ENCODE measurements around the gene ZNF48.

Gene ZNF48

DNA sequence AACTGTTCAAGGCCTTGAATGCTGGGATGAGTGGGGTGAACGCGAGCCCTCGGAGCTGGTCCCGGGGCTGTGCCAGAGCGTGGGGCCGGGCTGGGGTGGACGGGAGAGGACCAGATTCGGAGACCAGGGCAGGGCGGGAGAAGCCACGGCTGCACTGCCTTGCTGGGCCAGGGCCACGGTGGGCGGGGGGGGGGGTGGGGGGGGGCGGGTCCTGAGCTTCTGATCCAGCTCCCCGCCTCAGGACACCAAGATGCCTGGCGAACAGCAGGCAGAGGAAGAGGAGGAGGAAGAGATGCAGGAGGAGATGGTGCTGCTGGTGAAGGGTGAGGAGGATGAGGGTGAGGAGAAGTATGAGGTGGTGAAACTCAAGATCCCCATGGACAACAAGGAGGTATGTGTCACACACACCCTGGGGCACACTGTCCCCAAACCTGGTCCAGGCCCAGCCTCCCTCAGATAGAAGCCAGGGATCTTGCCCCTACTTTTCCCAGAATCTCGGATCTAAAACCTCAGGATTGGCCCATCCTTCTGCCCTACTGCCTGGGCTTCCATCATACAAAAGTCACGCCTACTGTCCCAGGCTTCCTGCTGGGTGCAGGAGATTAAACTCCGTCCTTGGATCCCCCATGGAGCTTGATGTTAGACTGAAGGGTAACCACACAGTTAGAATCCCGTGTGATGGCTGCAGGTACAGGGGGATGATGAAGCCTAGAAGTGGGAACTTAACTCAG, 12.7 kb downstream of the ZNF48 start:
- no peak for DNase-seq (ENCODE audit: low read depth)

DNA sequence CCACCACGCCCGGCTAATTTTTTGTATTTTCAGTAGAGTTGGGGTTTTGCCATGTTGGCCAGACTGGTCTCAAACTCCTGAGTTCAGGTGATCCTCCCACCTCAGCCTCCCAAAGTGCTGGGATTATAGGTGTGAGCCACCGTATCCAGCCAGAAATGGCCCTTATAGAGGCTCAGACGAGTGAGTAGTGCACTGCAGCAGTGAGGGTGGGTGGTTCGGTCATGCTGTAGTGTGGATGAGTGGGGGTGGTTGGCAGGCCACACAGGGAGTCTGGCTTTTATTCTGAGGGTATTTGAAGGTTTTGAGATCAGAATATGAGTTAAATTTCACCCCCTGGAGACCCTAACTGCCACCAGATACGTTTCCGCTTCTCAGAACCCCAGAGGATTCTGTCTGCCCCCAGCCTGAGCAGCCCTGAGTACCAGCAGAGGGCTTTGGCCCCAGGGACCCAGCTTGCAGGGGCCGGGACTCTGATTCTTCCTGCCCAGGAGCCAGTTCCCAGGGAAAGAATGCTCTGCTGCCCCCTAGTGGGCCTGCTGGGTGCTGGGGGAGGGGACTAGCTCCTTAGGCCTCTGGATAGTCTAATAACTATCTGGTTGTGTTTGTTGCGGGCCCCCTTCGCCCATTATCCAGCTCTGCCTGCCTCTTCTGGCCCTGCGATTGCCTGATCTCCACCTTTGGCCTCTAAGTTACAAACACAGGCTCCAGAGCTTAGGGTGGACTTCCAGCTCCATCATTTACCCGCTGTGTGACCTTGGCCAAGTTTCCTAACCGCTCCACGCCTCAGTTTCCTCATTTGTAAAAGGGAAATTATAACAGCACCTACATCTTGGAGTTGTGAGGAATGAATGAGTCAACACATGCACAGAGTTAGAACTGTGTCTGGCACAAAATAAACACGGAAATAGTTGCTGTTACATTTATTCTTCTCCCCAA, 14.2 kb downstream of the ZNF48 start:
- DNase-seq (ENCODE audit: low read depth) = peak; percentile 60

GRCh38 chr16:30413112-30413806, 18.0 kb downstream of the ZNF48 start:
- DNase-seq (ENCODE audit: low read depth) = no peak

DNA sequence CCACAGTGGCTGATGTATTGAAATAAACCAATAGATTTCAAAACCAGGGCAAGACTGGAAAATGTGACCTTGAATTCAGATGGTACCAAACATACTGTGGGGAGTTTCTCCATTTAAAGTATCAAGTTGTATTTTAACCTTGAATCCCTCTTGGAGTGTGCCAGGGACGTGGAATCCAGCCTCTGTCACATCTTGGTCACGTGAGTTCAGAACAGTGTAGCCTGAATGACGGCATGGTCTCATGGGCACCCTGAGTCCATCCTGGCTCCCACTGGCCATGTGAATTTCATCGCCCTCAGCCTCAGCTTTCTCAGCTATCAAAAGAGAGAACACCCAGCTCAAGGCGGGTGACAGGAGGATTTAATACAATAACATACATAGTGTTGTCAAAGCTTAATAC, 18.9 kb downstream of the ZNF48 start:
- no peak for DNase-seq (ENCODE audit: low read depth)

DNA sequence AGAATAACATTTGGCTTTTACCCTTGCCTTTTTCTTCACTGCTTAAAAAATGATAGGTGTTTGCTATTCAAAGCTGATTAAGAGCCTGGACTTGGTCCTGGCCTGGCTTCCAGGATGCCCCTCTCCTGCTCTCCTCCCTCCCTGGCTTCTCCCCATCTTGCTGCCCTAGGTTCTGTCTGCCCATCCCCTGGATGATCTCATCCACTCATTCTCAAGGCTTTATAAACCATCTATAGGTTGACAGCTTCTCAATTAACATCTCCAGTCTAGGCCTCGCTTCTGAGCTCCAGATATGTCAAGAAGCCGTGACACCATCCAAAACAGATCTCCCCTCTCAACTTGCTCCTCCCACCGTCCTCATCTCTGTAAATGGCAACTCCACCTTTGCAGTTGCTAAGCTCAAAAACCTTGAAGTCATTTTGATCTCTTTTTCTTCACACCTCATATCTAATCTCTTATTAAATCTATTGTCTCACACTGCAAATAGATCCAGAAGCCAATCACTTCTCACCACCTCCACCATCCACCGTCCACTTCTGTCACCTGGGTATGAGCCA, 20.9 kb downstream of the ZNF48 start:
- no peak for DNase-seq (ENCODE audit: low read depth)

GRCh38 chr16:30416624-30417528, 21.7 kb downstream of the ZNF48 start:
- DNase-seq (ENCODE audit: low read depth) = no peak

- DNase-seq (ENCODE audit: low read depth) = peak; percentile 76
Measured at GRCh38 chr16:30417529-30418349, 22.5 kb downstream of the ZNF48 start.

GRCh38 chr16:30418350-30419181, 23.3 kb downstream of the ZNF48 start:
- DNase-seq (ENCODE audit: low read depth) = no peak

DNA sequence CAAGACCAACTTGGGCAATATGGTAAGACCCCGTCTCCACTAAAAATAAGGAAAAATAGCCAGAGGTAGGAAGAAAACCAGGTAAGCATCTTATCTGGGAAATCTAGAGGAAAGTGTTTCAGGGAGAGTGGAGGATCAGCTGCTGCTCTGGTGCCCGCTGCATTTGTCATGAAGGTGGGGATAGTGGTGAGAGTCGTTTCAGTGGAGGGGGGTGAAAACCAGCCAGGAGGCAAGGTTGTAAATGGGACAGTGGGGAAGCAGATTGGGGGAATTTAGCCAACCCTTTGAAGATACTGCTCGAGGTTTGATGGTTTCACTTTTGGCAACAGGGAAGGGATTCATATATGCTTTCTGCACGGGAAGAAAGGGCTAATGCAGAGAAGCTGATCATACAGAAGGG, 25.8 kb downstream of the ZNF48 start:
- no peak for DNase-seq (ENCODE audit: low read depth)

- no peak for DNase-seq (ENCODE audit: low read depth)
Measured at GRCh38 chr16:30428055-30428454, 32.8 kb downstream of the ZNF48 start.

DNA sequence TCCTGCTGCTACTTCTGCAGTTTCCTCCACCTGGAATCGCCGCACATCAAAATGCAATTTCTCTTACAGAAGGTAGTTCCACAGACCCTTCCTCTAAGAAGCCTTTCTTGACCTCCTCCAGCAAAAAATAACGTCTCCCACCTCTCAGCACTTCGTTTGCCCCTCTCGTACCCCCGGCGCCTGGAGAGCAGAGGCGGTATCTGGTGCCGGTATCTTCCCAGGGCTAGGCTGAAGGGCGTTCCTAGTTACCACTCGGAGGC, 34.1 kb downstream of the ZNF48 start:
- DNase-seq (ENCODE audit: low read depth) = no peak

GRCh38 chr16:30429678-30430427, 34.6 kb downstream of the ZNF48 start, which contains the start of gene DCTPP1:
Gene DCTPP1, minus strand, starts transcription at chr16:30430030. Its CDS starts 50 bp downstream, at chr16:30429980.
- DNase-seq (ENCODE audit: low read depth) = peak; percentile 96

DNA sequence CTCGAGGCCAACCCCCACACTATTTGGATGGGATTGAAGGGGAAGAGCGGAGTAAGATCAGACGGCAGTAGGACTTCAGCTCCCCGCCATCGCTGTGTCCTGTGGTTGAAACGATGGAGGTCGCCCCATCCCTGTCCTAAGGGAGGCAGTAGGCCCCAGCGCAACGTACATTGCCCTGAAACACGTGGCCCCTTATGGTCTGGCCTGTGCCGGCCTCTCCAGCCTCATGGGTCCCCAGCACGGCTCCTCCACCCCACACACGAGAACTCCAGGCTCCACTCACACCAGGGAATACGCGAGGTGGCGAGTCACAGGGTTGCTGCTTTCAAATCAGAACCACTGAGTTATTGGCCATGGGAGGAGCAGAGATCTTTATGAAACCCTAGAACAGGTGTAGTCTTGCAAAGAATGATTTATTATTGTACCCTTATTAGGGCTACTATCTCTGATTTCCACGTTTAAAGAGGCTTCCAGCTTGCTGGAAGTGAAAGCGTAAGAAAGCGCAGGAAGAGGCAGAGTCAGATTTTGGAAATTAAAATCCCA, 35.3 kb downstream of the ZNF48 start:
- DNase-seq (ENCODE audit: low read depth) = no peak

DNA sequence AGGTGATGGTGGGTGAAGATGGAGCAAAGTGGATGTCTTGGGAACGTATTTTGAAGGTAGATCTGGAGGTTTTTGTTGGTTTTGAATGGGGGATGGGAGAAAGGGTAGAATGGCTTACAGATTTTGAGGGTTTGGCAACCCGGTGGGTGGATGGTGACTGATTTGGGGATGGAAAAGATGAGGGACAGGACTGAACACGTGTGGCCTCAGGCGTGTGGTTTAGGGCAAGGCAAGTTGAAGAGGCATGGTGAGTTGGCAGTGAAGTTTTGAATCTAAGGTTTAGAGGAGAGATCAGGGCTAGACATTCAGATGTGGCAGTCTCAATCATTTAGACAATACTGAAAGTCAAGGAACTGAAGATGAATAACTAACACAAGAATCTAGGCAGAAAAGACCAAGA, 39.6 kb downstream of the ZNF48 start:
- no peak for DNase-seq (ENCODE audit: low read depth)

DNA sequence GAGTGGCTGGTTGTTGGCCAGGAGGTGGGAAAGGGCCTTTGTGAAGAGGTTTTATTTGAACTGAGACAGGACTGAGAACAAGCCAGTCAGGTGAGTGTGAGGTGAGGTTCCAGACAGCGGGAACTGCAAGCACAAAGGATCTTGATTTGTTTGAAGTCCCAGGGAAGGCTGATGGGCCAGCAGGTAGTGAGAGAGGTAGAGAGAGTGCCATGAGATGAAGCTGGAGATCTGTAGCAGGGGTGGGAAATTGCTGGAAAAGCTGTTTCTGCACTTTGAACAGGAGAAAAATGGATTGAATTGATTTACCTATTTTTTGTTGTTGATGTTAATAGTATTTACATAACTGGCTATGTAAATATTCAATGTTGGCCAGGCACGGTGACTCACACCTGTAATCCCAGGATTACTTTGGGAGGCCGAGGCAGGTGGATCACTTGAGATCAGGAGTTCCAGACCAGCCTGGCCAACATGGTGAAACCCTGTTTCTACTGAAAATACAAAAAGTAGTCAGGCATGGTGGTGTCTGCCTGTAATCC, 42.4 kb downstream of the ZNF48 start:
- DNase-seq (ENCODE audit: low read depth) = no peak

DNA sequence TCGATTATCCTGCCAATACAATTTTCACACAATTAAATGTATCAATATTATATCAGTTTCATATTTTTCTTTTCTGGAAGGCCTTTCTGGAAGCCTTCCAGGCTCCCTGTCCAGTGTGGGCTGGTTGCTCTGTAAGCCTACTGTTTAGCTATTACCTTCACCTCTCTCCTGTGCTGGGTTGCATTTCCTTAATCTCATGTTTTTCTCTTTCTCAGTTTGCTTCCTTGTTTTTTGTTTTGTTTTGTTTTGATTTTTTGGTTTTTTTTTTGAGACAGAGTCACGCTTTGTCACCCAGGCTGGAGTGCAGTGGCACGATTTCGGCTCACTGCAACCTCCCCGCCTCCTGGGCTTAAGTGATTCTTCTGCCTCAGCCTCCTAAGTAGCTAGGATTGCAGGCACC, 43.6 kb downstream of the ZNF48 start:
- no peak for DNase-seq (ENCODE audit: low read depth)

DNA sequence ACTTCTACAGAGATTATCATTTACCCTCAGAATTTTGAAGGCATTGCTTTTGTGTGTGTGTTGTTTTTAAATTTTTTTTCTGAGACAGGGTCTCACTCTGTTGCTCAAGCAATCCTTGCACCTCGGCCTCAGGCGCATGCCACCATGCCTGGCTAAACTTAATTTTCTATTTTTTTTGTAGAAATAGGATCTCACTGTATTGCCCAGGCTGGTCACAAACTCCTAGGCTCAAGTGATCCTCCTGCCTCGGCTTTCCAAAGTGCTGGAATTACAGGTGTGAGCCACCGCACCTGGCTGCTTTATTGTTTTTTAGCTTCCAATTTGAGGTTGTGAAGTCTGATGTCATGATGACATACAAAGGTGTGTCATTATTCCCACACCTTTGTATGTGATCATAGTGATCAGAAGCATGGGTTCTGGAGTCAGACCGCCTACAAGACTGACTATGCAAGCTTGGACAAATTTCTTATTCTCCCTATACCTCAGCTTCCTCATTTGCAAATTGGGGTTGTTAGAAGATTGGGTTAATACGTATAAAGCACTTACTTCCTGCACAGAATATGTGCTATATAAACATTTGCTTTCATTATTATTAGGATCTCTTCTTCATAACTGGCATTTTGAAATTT, 44.6 kb downstream of the ZNF48 start:
- no peak for DNase-seq (ENCODE audit: low read depth)

GRCh38 chr16:30443631-30444030, 48.4 kb downstream of the ZNF48 start:
- no peak for DNase-seq (ENCODE audit: low read depth)
